Germinal center (tissue), 1 donor: ENCODE measurements around the gene SIK3.

ENCODE experiments used
- DNase-seq: peaks from one replicate; pipeline ENCODE4 v3.0.0; 2012; ENCODE audit warnings: mixed read lengths, low spot score

SIK3 gene

GRCh38 chr11:116793772-116794097 lies 304.5 kb downstream of the SIK3 start:
- no peak for DNase-seq
